D341Med (cell line): ENCODE data around the gene SRP14.

Experiments used
- DNase-seq: peaks from one replicate; pipeline ENCODE4 v3.0.0; 2012; ENCODE audit warnings: low spot score

Gene SRP14

DNA sequence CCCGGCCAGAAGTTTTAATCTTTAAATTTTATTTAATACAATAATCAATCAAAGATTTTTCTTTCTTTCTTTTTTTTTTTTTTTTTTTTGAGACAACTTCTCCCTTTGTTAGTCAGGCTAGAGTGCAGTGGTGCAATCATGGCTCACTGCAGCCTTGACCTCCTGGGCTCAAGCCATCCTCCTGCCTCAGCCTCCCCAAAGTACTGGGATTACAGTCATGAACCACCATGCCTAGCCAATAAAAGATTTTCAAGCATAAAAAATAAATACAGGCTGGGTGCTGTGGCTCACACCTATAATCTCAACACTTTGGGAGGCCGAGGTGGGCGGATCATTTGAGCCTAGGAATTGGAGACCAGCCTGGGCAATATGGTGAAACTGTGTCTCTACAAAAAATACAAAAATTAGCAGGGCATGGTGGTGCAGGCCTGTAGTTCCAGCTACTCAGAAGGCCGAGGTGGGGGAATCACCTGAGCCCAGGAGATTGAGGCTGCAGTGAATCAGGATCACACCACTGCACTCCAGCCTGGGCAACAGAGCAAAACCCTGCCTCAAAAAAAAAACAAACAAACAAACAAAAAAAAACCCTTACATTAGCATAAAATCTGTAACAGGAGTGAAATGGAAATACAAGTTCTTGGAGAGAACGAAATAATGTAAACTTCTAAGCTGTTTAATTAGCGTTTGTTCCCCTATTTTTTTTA lies 29.1 kb upstream of the SRP14 start:
- DNase-seq: no peak

DNA sequence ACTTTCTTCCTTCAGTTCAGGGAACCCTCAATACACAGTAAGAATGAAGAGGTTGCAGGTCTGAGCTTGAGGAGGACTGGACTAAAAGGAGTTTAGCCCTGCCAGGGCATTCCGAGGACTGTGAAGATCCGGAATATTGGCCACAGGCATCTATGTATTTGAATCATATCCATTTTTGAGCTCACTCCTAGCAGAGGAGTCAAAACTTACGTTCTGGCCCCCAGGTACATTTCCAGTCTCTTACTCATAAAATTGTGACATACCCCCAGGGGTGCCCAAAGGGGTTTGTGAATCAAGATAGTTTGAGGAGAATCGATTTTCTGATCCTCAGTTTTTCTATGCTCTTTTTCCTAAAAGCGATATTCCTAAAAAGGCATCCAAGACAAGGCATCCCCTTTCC lies 27.6 kb upstream of the SRP14 start:
- peak; percentile 5 for DNase-seq

DNA sequence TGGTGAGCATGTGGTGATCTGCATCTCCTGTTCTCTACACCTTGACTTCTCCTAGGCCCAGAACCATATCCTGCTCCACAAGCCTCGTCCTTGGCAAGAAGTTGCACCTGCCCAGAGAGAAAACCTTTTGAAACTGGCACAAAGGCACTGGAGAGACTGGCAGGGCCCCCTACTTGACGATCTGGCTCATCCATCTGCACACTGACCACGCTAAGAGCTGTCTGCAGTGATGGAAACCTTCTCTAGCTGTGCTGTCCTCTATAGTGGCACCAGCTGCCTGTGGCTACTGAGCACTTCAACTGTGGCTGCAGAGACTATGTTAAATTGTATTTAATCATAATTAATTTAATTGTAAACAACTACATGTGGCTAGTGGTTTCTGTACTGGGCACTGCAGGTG lies 26.2 kb upstream of the SRP14 start:
- DNase-seq: no peak

- no peak for DNase-seq
Observed at GRCh38 chr15:40064231-40064894, 25.4 kb upstream of the SRP14 start.

DNA sequence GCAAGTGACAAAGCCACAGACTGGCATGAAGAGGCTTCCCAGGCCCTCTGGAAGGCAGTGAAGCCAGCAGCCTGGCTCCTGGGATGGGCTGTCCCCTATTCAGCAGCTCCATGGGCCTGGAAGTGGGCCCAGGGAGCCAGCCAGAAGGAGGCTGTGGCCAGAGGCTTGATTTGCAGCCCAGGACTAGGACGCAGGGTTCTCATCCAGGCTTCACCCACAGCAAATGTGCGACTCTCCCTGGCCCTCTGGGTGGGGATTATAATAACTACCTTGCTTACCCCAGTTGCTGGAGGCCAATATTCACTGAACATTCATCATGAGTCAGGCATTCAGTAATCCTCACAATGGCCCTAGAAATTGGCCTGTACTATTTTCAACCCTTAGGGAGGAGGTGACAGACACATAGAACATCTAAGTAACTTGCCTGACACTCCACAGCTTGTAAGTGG lies 24.6 kb upstream of the SRP14 start:
- DNase-seq: no peak

DNA sequence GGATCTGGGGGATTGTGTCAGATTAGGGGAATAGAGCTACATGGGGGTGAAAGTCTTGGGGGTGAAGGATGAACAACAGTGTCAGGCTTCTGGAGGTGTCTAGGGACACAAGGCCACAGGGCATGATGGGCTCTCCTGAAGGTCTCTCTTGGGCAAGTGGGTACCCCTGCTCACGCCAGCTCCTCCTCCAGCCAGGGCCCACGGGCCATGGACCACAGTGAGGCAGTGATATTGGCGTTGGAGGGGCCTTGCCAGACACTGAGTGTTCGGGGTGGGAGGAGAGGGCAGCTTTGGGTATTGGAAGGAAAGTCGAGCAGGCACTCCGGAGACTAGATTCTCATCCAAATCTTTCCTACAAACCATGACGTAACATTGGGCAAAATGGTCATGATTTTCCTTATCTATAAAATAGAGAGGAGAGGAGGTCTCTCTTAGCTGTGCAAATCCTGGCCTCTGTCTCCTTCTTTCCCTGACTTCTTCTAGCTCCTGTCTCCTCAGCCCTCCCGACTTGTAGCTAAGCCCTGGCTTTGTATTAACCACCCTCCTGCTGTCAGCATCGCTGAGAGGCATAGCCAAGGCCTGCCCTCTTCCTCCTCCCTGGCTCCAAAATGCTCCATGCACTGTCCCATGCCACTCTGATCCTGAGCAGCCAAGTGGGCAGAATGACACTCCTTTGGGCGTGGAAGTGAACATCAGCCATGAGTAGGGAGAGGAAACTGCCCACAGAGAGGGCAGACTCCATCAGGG lies 24.0 kb upstream of the SRP14 start:
- no peak for DNase-seq

- no peak for DNase-seq
Observed at GRCh38 chr15:40061212-40061901, 22.4 kb upstream of the SRP14 start.

DNA sequence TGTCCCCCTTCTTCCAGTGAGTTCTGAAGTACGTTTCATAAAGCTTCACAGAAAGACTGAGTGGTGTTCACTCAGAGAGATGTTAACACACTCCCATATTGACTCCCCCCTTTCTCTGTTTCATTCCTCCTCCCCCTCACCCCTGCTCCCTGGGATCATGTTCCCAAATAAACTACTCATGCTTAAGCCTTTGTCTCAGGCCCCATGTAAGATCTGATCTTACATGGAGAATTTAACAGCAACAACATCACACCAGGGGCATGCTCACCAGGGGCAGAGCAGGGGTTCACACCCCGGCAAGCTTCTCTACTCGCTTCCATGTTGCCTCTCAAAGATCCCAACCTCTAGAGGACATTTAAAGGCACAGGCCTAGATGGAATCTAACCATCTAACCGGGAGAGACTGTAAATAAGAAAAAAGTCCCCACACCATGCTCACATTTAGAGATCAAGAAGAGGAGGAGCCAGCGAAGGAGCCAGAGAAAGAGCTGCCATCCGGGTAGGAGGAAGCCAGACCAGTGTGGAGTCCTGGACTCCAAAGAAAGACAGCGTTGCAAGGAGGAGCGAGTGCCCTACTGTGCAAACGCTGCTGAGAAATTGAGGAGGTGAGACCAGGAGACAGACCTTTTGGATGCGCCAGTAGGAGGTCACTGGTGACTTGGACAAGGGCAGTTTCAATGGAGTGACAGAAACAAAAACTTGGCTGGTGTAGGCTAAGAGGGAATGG lies 21.4 kb upstream of the SRP14 start:
- DNase-seq: no peak

DNA sequence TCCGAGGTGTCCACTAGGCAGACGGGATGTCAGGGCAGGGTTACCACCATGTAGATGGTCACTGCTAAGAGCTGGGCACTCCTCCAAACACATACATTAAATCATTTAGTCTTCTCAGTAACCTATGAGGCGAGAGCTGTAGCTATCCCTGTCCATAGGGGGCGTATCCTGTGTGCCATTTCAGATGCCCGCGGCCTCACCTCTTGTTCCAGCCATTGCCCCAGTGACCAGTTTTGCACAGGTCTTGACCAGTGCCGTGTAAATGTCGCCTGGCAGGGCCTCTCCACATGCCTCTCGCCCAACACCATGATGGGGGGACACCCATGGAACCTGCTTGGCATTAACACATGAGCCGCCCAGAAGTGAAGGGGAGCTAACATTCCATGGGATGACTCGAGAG lies 20.8 kb upstream of the SRP14 start:
- DNase-seq: no peak

DNA sequence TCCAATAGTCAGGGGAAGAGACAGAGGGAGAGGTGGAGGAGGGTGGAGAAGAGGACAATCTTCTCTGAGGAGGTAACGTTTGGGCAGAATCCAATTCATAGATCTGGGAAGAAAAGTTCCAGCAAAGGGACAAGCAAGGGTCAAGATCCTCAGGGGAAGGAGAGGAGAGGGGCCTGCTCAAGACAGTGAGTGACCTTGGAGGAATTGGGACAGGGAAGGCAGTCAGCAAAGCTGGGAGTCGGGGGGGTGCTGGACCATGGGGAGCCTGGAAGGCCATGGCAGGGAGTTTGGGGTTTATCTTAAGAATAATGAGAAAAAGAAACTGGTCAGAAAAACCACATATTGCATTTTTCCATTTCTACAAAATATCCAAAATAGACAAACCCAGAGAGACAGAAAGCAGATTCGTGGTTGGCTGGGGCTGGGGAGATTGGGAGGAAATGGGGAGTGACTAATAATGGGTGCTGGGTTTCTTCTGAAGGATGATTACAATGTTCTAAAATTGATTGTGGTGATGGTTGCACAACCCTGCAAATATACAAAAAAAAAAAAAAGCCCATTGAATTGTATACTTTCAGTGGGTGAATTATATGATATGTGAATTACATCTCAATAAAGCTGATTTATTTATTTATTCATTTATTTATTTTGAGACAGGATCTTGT lies 19.6 kb upstream of the SRP14 start:
- no peak for DNase-seq

GRCh38 chr15:40055576-40056293 lies 16.8 kb upstream of the SRP14 start:
- peak; percentile 17 for DNase-seq

DNA sequence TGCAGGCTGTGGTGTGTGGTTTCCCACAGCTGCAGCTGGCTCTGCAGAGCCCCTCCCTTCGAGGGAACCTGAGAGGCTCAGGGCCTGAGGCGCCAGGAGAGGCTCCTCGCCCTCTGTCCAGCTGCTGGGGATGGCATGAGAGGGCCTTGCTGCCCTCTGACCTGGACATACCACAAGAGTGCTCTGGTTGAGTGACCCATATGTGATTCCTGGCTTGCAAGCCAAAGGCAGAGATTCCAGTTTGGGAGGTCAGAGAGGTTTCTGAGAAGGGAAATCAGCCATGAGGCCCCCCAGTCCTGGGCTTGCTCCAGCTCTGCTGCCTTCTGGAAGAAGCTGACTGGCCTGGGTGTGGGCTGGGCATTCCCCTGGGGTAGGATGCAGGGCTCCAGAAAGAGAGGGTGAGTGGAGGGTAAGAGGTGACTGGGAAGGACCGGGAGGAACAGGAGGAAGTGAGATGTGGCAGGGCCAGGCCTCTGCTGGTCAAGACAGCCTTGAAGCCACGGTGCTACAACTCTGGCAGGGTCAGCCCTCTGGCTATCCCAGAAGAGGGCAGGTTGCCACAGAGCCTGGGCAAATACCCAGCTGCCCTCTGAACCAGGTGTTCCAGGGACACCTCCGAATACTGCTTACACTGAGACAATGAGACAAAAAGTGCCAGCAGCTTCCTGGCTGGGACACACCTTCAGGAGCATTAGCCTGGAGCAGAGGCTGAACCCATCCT lies 16.0 kb upstream of the SRP14 start:
- no peak for DNase-seq

GRCh38 chr15:40054605-40054854 lies 15.5 kb upstream of the SRP14 start:
- DNase-seq: no peak

GRCh38 chr15:40053831-40054604 lies 15.0 kb upstream of the SRP14 start:
- peak; percentile 19 for DNase-seq

DNA sequence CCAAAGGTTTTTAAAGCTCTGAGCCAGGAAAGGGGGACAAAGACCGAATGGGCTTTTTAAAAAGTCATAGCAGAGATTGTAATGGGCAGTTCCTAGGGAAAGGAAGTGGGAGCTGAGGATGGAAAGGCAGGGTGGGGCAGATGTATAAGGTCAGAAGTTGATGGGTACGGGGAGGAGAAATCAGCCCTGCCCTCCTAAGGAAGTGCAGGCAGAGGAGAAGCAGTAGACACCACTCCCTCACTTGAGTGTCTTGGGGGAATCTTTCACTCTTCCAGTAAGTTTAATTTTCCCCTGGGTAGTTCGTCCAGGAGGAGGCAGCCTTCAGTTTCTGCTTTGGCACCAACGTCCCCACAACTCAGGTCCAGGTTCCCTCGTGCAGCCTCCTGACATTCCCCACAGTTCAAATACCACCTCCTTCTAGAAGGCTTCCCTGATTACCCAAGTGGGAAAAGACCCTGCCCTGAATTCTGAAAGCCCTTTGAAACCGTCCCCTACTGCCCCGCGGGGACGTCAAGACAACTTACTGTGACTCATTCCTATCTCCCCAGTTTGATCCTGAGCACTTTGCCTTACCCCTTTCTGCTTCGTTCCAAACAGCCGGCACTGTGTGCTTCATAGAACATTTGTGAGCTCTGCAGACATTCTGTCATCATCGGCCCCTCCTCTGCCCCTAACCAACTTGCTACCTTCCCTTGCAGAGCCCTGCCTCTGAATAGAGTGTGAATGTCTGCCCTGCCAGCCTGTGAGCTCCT lies 14.3 kb upstream of the SRP14 start:
- peak; percentile 26 for DNase-seq

DNA sequence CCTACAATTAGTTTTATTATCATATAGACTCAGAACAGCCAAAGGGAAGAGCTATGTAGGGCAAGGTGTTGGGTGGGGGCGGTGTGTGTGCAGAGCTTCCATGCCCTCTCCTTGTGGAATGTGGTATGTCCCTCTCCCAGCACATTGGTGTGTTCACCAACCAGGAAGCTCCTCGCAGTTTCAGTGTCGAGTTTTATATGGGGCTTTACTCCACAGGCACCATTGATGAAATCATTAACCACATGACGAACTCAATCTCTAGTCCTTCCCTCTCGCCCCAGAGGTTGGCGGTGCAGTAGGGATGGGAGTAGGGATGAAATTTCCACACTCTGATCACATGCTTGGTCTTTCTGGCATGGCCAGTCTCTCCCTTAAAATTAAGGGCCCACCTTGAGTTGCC lies 13.6 kb upstream of the SRP14 start:
- no peak for DNase-seq

- DNase-seq: no peak
Observed at GRCh38 chr15:40051616-40052415, 12.8 kb upstream of the SRP14 start.
